Body of pancreas (tissue), 4 donors: ENCODE data around the gene GCFC2. TPM values are rescaled to one million over a fixed set of nuclear protein-coding genes. Genes with fewer than 3 reads are reported as not detected.

Source experiments
- ATAC-seq: fragments of 150-250 bp; one replicate; pipeline ENCODE4 v1.9.1; 2016
- DNase-seq, 4 donors: peaks; one replicate each; pipeline ENCODE4 v3.0.0-alpha.2; 2019
- H3K27ac ChIP-seq, 4 donors: fragments of 200-600 bp; sonication (generic); 1 replicate in 3 of 4; 2 replicates in 1 of 4; pipeline versions ENCODE4 v1.5.1 to v1.6.1; 2016 to 2019; ENCODE audit warnings: mild to moderate bottlenecking in 1 of 4, mixed read lengths in 1 of 4, moderate library complexity in 1 of 4
- H3K27me3 ChIP-seq, 2 donors: fragments of 200-600 bp; sonication (generic); one replicate each; pipeline ENCODE4 v1.6.0; 2016; ENCODE audit warnings: mild to moderate bottlenecking in 1 of 2
- H3K36me3 ChIP-seq, 2 donors: fragments of 200-600 bp; sonication (generic); replicated peaks in 1 of 2; 2 replicates each; pipeline ENCODE4 v1.5.1; 2016; ENCODE audit warnings: low read depth in 2 of 2; ENCODE audit not compliant: insufficient read depth in 1 of 2
- H3K4me1 ChIP-seq: fragments of 200-600 bp; sonication (generic); one replicate; pipeline ENCODE4 v1.6.0; 2016
- H3K4me3 ChIP-seq, 2 donors: fragments of 200-600 bp; sonication (generic); 1 replicate in 1 of 2; 2 replicates in 1 of 2; pipeline ENCODE4 v1.5.1; 2016 to 2019
- H3K9me3 ChIP-seq, 3 donors: fragments of 200-600 bp; sonication (generic); 1 replicate in 2 of 3; 2 replicates in 1 of 3; pipeline ENCODE4 v1.5.1; 2016
- CTCF ChIP-seq, 7 experiments: fragments of 450-650 bp in 4 of 7; fragments of 200-600 bp in 3 of 7; sonication (generic) in 3 of 7; IDR thresholded peaks; one replicate each; pipeline ENCODE4 v1.5.1; 2016 to 2019; ENCODE audit warnings: antibody characterized with exemption in 7 of 7
- POLR2A ChIP-seq, 3 donors: fragments of 450-650 bp; IDR thresholded peaks; one replicate each; pipeline ENCODE4 v1.6.1; 2016; ENCODE audit warnings: antibody characterized with exemption in 3 of 3, mild to moderate bottlenecking in 2 of 3
- WGBS, 2 donors: methylation state at CpG; one replicate each; pipeline ENCODE4 v1.1.5; 2017; 5-methylcytosine and 5-hydroxymethylcytosine counted together
- intact Hi-C: fragments of 100-400 bp; cut with DNase I; formaldehyde crosslinking; loops from one replicate; pipeline ENCODE4 v1.15.1; 2023
- total RNA-seq, 2 donors: library from RNA; depleted of rRNA; stranded (reverse); fragments of >200 nt; gene quantifications; one replicate each; pipeline ENCODE4 v1.1.0, GENCODE V29; 2016

GCFC2 gene
- total RNA-seq, 2 donors from 2014 or later, result 23.4 to 28.8 TPM

DNA sequence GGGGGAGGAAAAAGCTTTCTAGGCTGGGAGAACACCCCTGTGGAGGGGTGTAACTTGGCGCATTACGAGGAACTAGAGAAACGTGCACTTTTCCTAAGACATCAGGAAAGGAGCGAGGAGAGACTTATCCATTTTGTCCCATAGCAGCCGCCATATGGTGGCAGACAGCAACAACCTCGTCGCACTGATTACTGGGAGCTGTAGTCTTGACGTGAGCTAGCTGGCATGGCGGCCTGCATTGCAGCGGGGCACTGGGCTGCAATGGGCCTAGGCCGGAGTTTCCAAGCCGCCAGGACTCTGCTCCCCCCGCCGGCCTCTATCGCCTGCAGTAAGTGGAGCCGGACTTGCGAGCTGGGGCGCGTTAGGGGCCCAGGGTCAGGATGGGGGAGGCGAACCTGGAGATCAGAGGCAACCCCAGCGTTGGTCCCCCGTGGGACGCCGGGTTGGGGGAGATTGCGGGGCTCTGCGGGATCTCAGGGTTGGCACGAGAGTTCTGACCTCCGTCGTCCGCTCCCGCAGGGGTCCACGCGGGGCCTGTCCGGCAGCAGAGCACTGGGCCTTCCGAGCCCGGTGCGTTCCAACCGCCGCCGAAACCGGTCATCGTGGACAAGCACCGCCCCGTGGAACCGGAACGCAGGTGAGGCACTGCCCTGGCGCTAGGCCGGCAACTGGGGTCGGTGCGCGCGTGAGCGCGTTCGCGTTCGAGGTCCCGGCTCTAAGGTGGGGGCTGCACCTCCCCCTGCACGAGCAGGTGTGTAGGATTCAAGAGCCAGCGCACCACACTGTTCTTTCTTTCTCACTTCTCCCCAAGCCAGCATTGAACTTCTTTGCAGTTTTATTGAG, 63.9 kb downstream of the GCFC2 start, which contains the start of gene MRPL19:
Gene MRPL19 (plus strand): TSS at position 201 of the 843 bp plus-strand sequence. CDS start 25 bp downstream, at position 226.
- no peaks in the 10 kb centered on the region for H3K27me3 ChIP-seq
- peak; percentile 98 for ATAC-seq

DNA sequence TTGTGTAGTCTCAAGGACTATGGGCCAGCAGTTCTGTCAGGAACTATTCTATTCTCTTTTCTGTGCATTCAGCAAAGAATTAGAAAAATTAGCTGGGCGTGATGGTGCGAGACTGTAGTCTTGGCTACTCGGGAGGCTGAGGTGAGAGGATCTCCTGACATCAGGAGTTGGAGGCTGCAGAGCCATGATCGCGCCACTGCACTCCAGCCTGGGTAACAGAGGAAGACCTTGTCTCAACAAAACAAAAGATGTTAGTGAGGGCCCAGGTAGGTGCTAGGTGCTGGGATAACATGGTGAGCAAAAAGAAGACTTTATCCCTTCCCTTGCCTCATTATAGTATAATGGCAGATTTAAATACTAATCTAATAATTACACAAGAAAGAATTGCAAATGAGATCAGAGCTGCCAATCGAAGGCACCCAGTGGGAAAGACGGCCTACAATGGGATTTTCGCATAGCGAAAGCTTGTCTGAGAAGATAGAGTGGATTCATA, 64.6 kb downstream of the GCFC2 start:
- 68 to 70% methylated on average over 9 of the region's 9 CpGs for WGBS, 2 donors
- DNase-seq, result no peak
- Histone ChIP-seq H3K27ac (peak overlapping the region; percentile 66 to 88 (median 84)), H3K27me3 (no peaks in the 10 kb centered on the region), H3K9me3 (no peaks in the 10 kb centered on the region), H3K4me3 (peak overlapping the region; percentile 86 to 90), H3K4me1 (peaks cover 24% of the 10 kb centered on the region), H3K36me3 (no peaks in the 10 kb centered on the region)
- ATAC-seq, result peak; percentile 3
- TF ChIP-seq CTCF (IDR thresholded peaks at IDR 0.05), result no peak
- no peak for TF ChIP-seq POLR2A (IDR thresholded peaks at IDR 0.05)
- intact Hi-C loops, result no loop called here

More for the DNA sequence above, 63.9 kb downstream of the GCFC2 start, which contains the start of gene MRPL19:
- WGBS, 2 donors, result 0% methylated on average over 24 to 59 of the region's 60 CpGs
- intact Hi-C loops, result no loop called here
- H3K4me3 ChIP-seq, result peak within 1 kb of the TSS; percentile 86 to 90
- H3K36me3 ChIP-seq, result no peaks in the 10 kb centered on the region
- no peaks in the 10 kb centered on the region for H3K9me3 ChIP-seq
- TF ChIP-seq POLR2A (IDR thresholded peaks at IDR 0.05) (peak in 2 of 3 donors; percentile 61 to 72), CTCF (IDR thresholded peaks at IDR 0.05) (peak in 2 of 7 experiments; percentile 2 to 5)
- H3K27ac ChIP-seq, result peak within 1 kb of the TSS; percentile 66 to 88 (median 84)
- H3K4me1 ChIP-seq, result peaks cover 24% of the 10 kb centered on the region
- peak; percentile 86 to 92 (median 90) for DNase-seq

DNA sequence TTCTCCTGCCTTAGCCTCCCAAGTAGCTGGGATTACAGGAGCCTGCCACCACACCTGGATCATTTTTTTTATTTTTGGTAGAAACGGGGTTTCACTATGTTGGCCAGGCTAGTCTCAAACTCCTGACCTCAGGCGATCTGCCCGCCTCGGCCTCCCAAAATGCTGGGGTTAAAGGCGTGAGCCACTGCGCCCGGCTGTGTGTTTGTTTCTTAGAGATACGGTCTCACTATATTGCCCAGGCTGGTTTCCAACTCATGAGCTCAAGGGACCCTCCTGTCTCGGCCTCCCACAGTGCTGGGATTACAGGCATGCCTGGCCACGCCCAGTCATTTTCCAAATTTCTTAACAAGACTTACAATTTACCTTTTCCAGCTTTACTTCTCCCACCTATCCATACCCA, 65.1 kb downstream of the GCFC2 start:
- no peaks in the 10 kb centered on the region for H3K27me3 ChIP-seq
- no peak overlapping the region for H3K27ac ChIP-seq
- intact Hi-C loops, result no loop called here
- H3K4me1 ChIP-seq, result peaks cover 29% of the 10 kb centered on the region
- DNase-seq (no peak), ATAC-seq (no peak)
- no peaks in the 10 kb centered on the region for H3K36me3 ChIP-seq
- WGBS, 2 donors, result 93 to 95% methylated on average over 10 of the region's 10 CpGs
- no peaks in the 10 kb centered on the region for H3K9me3 ChIP-seq
- H3K4me3 ChIP-seq, result no peak overlapping the region
- TF ChIP-seq CTCF (IDR thresholded peaks at IDR 0.05), result no peak
- TF ChIP-seq POLR2A (IDR thresholded peaks at IDR 0.05), result no peak

DNA sequence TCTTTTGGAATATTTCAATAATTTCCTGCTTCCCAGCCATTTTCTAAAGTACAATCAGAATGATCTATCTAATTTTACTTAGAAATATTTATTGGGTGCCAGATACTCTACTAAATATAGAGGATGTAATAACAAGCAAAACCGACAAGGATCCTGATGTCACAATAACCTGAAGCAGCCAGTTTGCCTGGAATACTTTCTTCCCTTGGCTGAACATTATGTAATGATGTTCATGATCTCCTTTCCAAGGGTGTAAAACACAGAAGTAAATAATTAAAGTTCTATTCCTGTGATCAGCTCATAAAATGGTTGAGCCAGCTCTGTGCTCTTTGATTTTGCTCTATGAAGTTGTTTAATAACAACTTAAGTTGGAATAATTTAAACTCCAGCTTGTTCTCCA, 66.7 kb downstream of the GCFC2 start:
- 65 to 71% methylated on average over 1 of the region's 1 CpG for WGBS, 2 donors
- no peak for ATAC-seq
- intact Hi-C loops, result no loop called here

More for the DNA sequence above, 66.7 kb downstream of the GCFC2 start:
- Histone ChIP-seq H3K4me1 (peaks cover 26% of the 10 kb centered on the region), H3K4me3 (no peak overlapping the region), H3K27ac (no peak overlapping the region), H3K9me3 (no peaks in the 10 kb centered on the region), H3K27me3 (no peaks in the 10 kb centered on the region), H3K36me3 (no peaks in the 10 kb centered on the region)
- no peak for TF ChIP-seq POLR2A (IDR thresholded peaks at IDR 0.05)
- TF ChIP-seq CTCF (IDR thresholded peaks at IDR 0.05), result no peak
- DNase-seq, result no peak
